Left colon (tissue), 2 donors: ENCODE measurements around the gene CAMSAP2. TPM values are rescaled to one million over a fixed set of nuclear protein-coding genes. Genes with fewer than 3 reads are reported as not detected.

ENCODE experiments used
- ATAC-seq: fragments of 200-7000 bp; cut with Tn5 transposase; one replicate; pipeline ENCODE4 v1.9.1; 2020; ENCODE audit warnings: mild to moderate bottlenecking, moderate library complexity
- DNase-seq, 2 donors: peaks; one replicate each; pipeline ENCODE4 v3.0.0-alpha.2; 2020
- intact Hi-C, 2 donors: fragments of 100-400 bp; cut with DNase I in 1 of 2; cut with micrococcal nuclease in 1 of 2; formaldehyde crosslinking; loops; one replicate each; pipeline versions ENCODE4 v1.11.2 to v1.14.0; 2022; cut with DNase I, micrococcal nuclease
- total RNA-seq, 2 donors: library from RNA; stranded (reverse); fragmentation: NEBNext Ultra II Directional; extraction: Animal tissue kit (Norgen Biotek cat#: 25700); gene quantifications; one replicate each; pipeline ENCODE4 v1.2.1, GENCODE V29; 2021
- donor health status: DM: no; HTN: no; CAD: no.
- donor health status: DM: yes; HTN: yes; CAD: no.

CAMSAP2 gene
- total RNA-seq, 2 donors from 2014 or later = 7.4 to 9.0 TPM

DNA sequence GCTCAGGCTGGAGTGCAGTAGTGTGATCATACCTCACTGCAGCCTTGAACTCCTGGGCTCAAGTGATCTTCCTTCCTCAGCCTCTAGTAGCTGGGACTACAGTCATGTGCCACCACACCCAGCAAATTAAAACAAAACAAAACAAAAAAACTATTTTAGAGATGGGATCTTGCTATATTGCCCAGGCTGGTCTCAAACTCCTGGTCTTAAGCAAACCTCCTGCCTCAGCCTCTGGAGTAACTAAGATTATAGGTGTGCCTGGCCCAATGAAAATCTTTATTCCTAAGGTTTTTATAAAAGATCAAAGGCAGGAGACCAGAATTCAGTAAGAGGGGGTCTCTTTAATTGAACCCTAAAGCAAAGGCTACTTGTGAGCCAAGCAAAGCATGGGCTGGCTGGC, 166.1 kb downstream of the CAMSAP2 start:
- no peak for ATAC-seq
- DNase-seq = no peak
- intact Hi-C loops = no loop called here

DNA sequence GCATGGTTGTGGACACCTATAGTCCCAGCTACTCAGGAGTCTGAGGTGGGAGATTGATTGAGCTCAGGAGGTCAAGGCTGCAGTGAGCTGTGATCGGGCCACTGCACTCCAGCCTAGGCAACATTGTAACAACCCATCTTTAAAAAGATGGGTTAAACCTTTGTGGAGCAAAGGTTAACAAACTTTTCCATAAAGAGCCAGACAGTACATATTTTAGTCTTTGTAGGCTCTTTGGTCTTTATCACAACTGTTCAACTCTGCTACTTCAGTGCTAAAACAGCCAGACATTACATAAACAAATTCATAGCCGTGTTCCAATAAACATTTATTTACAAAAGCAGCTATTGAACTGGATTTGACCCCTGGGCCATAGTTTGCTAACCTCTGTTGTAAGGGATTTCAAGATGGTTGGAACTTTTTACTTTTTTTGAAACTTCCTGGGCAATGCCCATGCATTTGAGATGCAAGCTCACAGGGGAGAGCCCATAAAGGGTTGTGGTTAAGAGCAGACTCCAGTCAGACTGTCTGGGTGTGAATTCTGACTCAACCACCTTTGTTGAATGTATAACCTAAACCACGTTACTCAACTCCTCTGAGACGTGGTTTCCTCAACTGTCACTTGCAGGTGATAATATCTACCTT, 166.8 kb downstream of the CAMSAP2 start:
- intact Hi-C loops = no loop called here
- DNase-seq (no peak), ATAC-seq (peak; percentile 9)

DNA sequence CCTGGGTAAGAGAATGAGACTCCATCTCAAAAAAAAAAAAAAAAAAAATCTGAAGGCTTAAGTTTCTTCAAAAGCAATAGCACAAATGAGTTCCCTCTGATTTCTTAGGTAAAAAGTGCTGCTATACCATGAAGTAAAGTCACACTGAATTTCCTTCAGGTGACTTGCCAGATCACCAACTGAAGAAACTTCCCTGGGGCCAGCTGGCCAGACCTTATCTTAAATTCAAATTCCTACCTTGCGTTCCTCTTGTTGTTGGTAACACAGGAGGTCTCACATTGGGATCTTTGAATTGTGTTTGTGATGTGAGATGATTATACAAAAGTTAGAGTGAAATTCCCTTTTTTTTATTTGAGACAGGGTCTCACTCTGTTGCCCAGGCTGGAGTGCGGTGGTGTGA, 167.8 kb downstream of the CAMSAP2 start:
- intact Hi-C loops = no loop called here
- DNase-seq (no peak), ATAC-seq (no peak)

DNA sequence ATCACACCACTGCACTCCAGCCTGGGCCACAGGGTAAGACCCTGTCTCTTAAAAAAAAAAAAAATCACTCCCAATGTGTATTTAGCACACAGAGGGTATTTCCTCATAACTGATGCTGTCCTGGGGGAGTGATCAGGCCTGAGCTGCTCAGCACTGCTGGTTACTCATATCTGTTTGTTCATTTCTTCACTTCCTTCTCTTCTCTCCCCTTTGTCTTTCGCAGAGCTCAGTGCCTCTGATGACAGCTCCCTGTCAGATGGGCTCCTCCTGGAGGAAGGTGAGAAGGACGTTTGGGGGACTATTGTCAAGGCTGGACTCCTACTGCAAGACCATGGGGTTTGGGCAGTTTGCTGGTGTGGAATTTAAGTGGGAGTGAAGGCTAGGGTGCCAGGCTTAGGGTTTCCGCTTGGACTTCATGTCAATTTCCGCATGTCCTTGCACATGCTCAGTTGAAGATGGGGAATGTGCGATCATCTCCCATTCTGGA, 169.0 kb downstream of the CAMSAP2 start:
- no peak for DNase-seq
- ATAC-seq = peak; percentile 56

DNA sequence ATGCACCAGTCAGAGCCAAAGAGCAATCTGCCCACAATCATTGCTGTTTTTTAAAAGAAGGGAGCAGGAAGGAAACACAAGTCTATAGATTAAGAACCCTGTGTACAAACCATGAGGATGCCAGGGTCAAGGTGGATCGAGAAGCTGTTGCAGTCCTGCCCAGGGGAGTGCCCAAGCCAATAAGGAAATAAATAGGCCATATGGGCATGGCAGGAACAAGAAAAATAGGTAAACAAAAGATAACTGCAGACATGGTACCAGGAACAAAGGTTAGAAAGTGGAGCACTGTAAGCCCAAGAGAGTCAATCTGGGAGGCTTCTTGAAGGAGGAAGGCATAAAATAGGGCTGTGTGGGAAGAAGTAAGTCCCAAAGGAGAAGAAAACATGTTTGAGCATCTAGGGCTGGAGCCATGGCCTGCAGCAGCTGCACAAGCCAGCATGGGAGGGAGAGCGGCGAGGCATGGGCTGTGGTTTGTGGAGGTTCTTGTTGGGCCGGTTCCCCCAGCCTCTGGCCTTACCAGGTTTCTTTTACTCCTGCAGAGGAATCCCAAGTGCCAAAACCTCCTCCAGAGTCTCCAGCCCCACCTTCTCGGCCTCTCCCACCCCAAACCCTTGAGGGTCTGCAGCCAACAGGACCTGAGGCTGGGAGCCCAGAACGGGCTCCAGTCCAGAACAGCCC, 169.6 kb downstream of the CAMSAP2 start:
- ATAC-seq = peak; percentile 79
- peak; percentile 57 to 85 for DNase-seq
- intact Hi-C loops = no loop called here

More for the DNA sequence above, 169.0 kb downstream of the CAMSAP2 start:
- intact Hi-C loops = no loop called here

DNA sequence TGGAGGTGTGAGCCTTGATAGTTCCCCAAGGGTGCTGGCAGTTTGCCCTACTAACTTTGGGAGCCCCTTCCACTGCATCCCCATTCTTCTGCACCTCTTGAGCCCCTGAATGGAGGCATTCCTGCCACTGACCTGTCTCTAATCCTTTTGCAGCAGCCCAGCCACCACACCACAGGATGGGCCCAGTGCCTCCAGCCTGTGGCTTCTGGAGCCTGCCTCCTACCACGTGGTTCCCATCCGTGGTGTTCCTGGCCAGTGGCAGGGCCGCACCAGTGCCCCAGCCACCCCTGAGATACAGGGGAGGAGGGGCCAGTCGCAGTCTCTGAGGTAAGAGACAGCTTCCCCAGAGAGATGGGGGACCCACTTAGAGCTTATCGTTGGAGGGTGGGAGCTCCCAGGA, 170.4 kb downstream of the CAMSAP2 start:
- DNase-seq = no peak
- intact Hi-C loops = no loop called here
- ATAC-seq = no peak

DNA sequence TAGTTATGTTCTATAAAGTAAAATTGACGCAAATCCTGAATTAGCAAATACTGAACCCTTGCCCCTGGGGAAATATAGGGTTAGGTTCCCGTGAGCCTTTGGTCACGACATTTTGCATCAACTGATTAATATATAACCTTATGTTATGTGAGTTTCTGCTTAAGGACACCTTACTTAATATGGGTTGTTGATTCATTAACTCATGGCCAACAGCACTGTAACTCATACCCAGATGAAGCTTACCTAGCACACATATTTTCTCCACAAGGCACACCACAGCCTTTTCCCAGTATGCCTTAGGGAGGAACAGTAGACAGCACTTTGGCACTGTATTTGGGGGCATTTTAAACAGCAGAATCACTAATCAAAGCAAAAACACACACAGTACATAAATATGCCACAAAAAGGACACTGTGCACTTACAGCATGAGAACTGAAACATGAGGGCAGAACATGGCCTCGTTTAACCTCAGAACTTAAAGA, 171.1 kb downstream of the CAMSAP2 start:
- no peak for ATAC-seq
- DNase-seq = no peak
- intact Hi-C loops = no loop called here

Other genes starting within 250 kb of the CAMSAP2 start
- gene KIF14, start 118.1 kb upstream of the CAMSAP2 start, total RNA-seq = 1 to 10 TPM in 1 of 2 donors, under 1 TPM in 1; 0.67 to 2.0 TPM
- 10 to 100 TPM; 14.2 to 20.5 TPM for gene DDX59, start 69.0 kb upstream of the CAMSAP2 start, total RNA-seq
- gene GPR25, start 134.1 kb downstream of the CAMSAP2 start, total RNA-seq = under 1 TPM in 1 of 2 donors, not detected in 1; 0.64 TPM
- 100 to 1,000 TPM; 172 to 195 TPM for gene INAVA, start 156.0 kb downstream of the CAMSAP2 start, total RNA-seq